A172 (cell line): ENCODE measurements around the gene PYGM. TPM values are rescaled to one million over a fixed set of nuclear protein-coding genes. Genes with fewer than 3 reads are reported as not detected.

Experiments used
- DNase-seq: peaks from one replicate; pipeline ENCODE4 v3.0.0-alpha.2; 2015; ENCODE audit warnings: low spot score
- total RNA-seq: library from RNA; depleted of rRNA; stranded (reverse); fragments of >200 nt; shearing (Covaris generic); gene quantifications from 2 replicates; pipeline ENCODE4 v1.2.3, GENCODE V29; 2014

Gene PYGM
- total RNA-seq, 1 experiment from 2014 or later = 0.12 TPM

GRCh38 chr11:64791781-64792291 lies 32.1 kb upstream of the PYGM start:
- DNase-seq = no peak

- DNase-seq = no peak
These were observed 30.7 kb upstream of the PYGM start for GRCh38 chr11:64790205-64791095.

- DNase-seq = no peak
These were observed 29.8 kb upstream of the PYGM start for GRCh38 chr11:64789331-64790204.

DNA sequence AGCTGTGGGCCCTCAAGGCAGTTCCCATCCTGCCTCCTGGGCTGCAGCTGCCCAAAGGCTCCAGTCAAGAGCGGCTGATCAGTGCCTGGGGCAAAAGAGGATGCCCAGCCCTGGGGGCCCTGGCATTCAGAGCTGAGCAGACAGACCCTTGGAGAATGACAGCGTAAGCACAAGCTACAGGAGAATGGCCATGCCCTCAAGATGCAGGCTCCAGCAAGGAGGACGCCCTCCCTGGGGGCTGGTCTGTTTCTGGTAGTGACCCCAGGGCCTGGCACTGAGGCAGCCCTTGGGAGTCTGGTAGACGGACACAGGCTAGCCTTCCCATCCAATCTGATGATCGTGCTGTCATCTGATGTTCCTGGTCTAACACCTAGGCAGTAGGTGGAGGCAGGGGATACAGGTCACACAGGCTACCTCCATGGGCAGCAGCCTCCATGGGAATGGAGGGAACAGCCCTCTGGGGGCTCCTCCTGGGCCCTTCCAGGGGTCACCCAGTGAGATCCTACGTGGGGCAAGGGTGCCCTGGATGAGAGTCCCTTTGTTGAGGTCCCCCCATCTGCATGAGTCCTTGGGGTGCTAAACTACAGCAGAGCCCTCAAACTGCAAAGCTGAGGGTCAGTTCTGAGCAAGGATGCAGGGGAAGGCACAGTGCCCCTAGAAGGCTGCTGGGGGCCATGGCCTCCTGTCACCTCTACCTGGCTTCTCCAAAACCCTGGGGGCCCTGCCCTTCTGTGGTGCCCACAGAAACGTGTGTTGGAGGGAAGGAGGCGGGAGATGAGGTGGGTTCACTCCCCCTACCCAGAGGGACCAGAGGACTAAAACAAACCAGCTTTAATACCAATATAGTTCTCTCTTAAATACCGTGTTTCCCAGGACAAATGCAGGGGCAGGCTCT lies 28.8 kb upstream of the PYGM start:
- DNase-seq = no peak

DNA sequence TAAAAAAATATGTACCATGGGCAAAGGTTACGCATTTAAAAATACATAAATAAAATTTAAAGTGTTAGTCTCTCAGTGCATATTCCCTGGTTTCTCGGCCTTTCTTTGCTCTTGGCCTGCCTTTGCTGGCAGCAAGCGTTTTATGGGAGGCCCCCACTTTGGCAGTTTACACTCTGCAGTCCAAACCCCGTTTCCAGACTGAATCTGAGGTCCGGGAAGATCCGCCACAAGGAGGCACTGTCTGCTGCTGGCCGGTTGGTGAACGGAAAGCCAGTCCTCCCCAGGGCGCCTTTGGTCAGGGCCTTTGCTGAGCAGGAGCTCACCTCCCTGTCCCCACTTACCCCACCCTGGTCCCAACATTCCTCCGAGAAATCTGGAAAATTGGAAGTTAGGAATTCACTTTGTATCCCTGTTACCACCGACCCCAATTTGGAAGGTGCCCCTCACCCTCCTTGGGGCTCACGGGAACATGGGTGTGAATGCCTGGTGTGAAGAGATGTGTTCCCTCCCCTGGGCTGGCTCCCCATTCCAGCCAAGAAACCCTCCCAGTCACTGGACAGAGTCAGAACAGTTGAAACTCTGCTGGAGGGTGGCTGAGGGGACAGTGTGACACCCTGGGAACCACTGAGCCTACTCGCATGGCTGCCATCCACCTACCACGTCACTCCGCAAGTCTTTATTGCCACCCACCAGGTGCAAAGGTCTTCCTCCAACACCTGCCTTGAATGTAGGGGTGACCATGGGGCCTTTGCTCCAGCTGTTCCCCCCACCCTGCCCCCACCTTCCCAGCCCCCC lies 27.9 kb upstream of the PYGM start:
- peak; percentile 51 for DNase-seq

GRCh38 chr11:64786308-64786707 lies 26.5 kb upstream of the PYGM start:
- DNase-seq = no peak

DNA sequence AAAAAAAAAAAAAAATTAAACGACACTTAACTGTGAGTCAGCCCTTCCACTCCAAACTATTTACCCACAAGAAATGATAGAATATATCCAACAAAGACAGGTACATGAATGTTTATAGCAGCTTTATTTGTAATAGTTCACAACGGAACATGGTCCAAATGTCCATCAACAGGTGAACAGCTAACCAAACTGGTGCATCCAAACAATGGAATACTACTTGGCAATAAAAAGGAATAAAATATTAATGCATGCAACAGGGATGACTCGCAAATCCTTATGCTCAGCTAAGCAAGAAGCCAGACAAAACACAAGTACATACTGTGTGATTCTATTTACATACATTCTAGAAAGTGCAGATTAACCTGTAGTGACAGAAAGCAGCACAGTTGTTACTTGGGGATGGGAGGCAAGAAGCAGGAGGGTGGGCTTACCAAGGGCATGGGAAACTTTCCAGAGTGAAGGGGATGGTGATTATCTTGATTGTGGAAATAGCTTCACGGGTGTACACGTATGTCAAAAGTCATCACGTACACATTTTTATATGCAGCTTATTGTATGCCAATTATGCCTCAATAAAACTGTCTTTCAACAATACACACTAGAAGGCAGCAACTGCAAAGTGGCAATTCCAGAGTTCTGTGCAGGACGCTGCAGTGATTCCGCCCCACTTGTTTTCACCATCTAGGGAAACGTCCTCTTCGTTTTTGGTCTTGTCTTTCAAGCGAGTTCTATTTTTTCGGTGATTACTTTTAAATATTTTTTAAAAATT lies 25.2 kb upstream of the PYGM start:
- no peak for DNase-seq

DNA sequence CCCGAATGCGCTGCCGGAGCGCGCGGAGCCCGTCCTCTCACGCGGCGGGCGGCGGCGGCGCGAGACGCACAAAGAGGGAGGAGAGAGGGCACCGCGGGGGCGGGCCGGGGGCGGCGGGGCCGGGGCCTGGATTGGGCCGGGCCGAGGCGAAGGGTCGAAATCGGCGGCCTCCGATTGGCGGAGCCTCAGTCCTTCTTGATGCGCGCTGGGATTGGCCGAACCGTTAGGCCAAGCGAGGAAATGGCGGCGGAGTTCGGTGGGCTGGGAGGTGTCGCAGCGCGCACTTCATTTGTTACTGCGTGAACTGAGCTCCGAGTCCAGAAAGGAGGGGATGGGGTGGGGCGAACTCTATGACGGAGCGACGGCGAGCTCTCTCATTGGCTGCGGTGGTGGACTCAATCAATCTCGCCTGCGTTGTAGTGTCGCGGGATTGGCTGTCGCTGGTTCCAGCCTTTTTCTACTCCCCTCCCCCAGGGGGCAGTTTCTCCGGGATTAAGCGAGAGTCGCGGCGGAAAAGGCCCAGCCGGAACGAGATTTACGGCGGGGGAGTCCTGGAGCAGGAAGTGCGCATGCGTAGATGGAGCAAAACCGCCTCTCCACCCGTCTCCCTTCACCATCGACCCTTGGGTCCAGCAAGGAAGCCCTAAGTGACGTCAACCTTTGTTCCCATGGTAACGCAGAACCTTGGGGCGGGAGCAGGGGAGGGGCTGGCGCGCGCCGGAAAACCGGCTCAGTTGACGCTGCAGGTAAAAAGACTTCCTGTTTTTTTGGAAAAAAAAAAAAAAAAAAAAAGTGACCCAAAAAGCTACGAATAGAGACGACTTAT lies 18.9 kb upstream of the PYGM start, which contains the start of gene SF1:
Gene SF1 (minus strand): TSS at position 70 of the 826 bp plus-strand sequence. CDS start 150 bp downstream, outside the sequence.
- peak; percentile 99 for DNase-seq

GRCh38 chr11:64778223-64778472 lies 18.4 kb upstream of the PYGM start:
- DNase-seq = no peak

GRCh38 chr11:64777449-64778222 lies 17.9 kb upstream of the PYGM start:
- peak; percentile 60 for DNase-seq

GRCh38 chr11:64776875-64777274 lies 17.1 kb upstream of the PYGM start:
- DNase-seq = no peak

GRCh38 chr11:64776425-64776824 lies 16.7 kb upstream of the PYGM start:
- DNase-seq = no peak

- DNase-seq = no peak
These were observed 14.4 kb upstream of the PYGM start for GRCh38 chr11:64774144-64774543.

- no peak for DNase-seq
These were observed 12.7 kb upstream of the PYGM start for GRCh38 chr11:64772303-64773018.

GRCh38 chr11:64771861-64772260 lies 12.1 kb upstream of the PYGM start:
- no peak for DNase-seq

GRCh38 chr11:64770120-64770519 lies 10.3 kb upstream of the PYGM start:
- DNase-seq = no peak

DNA sequence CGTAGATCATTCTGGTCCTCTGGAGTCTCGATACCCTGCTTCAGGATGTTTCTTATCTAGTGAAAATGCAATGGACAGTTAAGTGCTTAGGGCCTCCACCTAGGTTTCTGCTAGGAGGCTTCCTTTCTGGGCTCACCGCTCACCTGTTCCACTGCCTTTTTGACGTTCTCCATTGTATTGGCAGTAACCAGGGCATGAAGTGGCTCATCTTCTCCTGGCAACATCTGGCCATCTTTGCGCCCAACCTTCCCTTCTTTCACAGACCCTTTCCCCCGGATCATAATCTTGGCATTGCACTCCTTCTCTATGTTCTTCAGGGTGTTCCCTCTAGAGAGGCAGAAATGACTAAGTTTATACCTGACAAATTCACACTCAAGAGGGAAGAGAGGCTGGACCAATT lies 9.5 kb upstream of the PYGM start:
- no peak for DNase-seq

- DNase-seq = no peak
These were observed 8.5 kb upstream of the PYGM start for GRCh38 chr11:64768300-64768694.
